Measurements from ENCODE around the gene OTOGL.

Gene OTOGL

GRCh38 chr12:80166751-80167150, 67.4 kb downstream of the OTOGL start:
- Histone ChIP-seq H3K9me3 (ENCODE audit: control insufficient read depth, insufficient read depth, low read length) (no peaks in the 10 kb centered on the region), H3F3A (ENCODE audit: control insufficient read depth, insufficient read depth) (no peaks in the 10 kb centered on the region), H3K4me2 (ENCODE audit: low read length) (no peak overlapping the region), H3K9me2 (replicated peaks; ENCODE audit: control insufficient read depth, low read length) (no peaks in the 10 kb centered on the region), H3K4me1 (ENCODE audit: control insufficient read depth, low read length) (no peaks in the 10 kb centered on the region), H3K4me3 (ENCODE audit: low read length) (no peak overlapping the region), H3K27me3 (ENCODE audit: control insufficient read depth, low read length) (0 out of 2 replicates have a peak, but pooled peaks cover 5% of the 10 kb centered on the region), H4K20me1 (ENCODE audit: control insufficient read depth, insufficient read depth, low read depth, low read length) (no peaks in the 10 kb centered on the region), H3K27ac (ENCODE audit: low read depth, low read length) (no peak overlapping the region), H3K79me2 (ENCODE audit: control insufficient read depth, low read length) (no peaks in the 10 kb centered on the region), H3K36me3 (ENCODE audit: control insufficient read depth, low read length) (no peaks in the 10 kb centered on the region)
- no peak for TF ChIP-seq EZH2phosphoT487 (IDR thresholded peaks at IDR 0.05; ENCODE audit: borderline replicate concordance, low read length)
- no peak for TF ChIP-seq CTCF (IDR thresholded peaks at IDR 0.05; ENCODE audit: low read depth, low read length, poor library complexity, severe bottlenecking)

- Histone ChIP-seq H3K9me2 (replicated peaks; ENCODE audit: control insufficient read depth, low read length) (no peaks in the 10 kb centered on the region), H3K36me3 (ENCODE audit: control insufficient read depth, low read length) (no peaks in the 10 kb centered on the region), H3K4me3 (ENCODE audit: low read length) (no peak overlapping the region), H3F3A (ENCODE audit: control insufficient read depth, insufficient read depth) (no peaks in the 10 kb centered on the region), H3K4me2 (ENCODE audit: low read length) (no peak overlapping the region), H3K27ac (ENCODE audit: low read depth, low read length) (no peak overlapping the region), H4K20me1 (ENCODE audit: control insufficient read depth, insufficient read depth, low read depth, low read length) (no peaks in the 10 kb centered on the region), H3K9me3 (ENCODE audit: control insufficient read depth, insufficient read depth, low read length) (no peaks in the 10 kb centered on the region), H3K4me1 (ENCODE audit: control insufficient read depth, low read length) (no peaks in the 10 kb centered on the region), H3K27me3 (ENCODE audit: control insufficient read depth, low read length) (0 out of 2 replicates have a peak, but pooled peaks cover 5% of the 10 kb centered on the region), H3K79me2 (ENCODE audit: control insufficient read depth, low read length) (no peaks in the 10 kb centered on the region)
- TF ChIP-seq CTCF (IDR thresholded peaks at IDR 0.05; ENCODE audit: low read depth, low read length, poor library complexity, severe bottlenecking): no peak
- TF ChIP-seq EZH2phosphoT487 (IDR thresholded peaks at IDR 0.05; ENCODE audit: borderline replicate concordance, low read length): no peak
Observed at GRCh38 chr12:80168936-80169335, 69.6 kb downstream of the OTOGL start.

GRCh38 chr12:80170915-80171314, 71.6 kb downstream of the OTOGL start:
- no peaks in the 10 kb centered on the region for H4K20me1 ChIP-seq (ENCODE audit: control insufficient read depth, insufficient read depth, low read depth, low read length)
- no peak overlapping the region for H3K4me3 ChIP-seq (ENCODE audit: low read length)
- H3K4me1 ChIP-seq (ENCODE audit: control insufficient read depth, low read length): no peaks in the 10 kb centered on the region
- H3K9me3 ChIP-seq (ENCODE audit: control insufficient read depth, insufficient read depth, low read length): no peaks in the 10 kb centered on the region
- H3K9me2 ChIP-seq (replicated peaks; ENCODE audit: control insufficient read depth, low read length): no peaks in the 10 kb centered on the region
- no peaks in the 10 kb centered on the region for H3K79me2 ChIP-seq (ENCODE audit: control insufficient read depth, low read length)
- TF ChIP-seq CTCF (IDR thresholded peaks at IDR 0.05; ENCODE audit: low read depth, low read length, poor library complexity, severe bottlenecking) (no peak), EZH2phosphoT487 (IDR thresholded peaks at IDR 0.05; ENCODE audit: borderline replicate concordance, low read length) (no peak)
- H3K27ac ChIP-seq (ENCODE audit: low read depth, low read length): no peak overlapping the region
- no peaks in the 10 kb centered on the region for H3F3A ChIP-seq (ENCODE audit: control insufficient read depth, insufficient read depth)
- H3K36me3 ChIP-seq (ENCODE audit: control insufficient read depth, low read length): no peaks in the 10 kb centered on the region
- no peak overlapping the region for H3K4me2 ChIP-seq (ENCODE audit: low read length)
- H3K27me3 ChIP-seq (ENCODE audit: control insufficient read depth, low read length): 0 out of 2 replicates have a peak, but pooled peaks cover 3% of the 10 kb centered on the region
